ENCODE data around the gene ST6GALNAC1. TPM values are rescaled to one million over a fixed set of nuclear protein-coding genes. Genes with fewer than 3 reads are reported as not detected.

The ST6GALNAC1 gene
- total RNA-seq, 2 experiments from 2014 or later, result 1.8 to 2.5 TPM

GRCh38 chr17:76676629-76677028, 33.1 kb upstream of the ST6GALNAC1 start:
- H3K27ac Mint-ChIP-seq, result no peak overlapping the region
- Histone ChIP-seq H3K27ac (ENCODE audit: low read depth in 1 of 2, low read length in 2 of 2) (no peak overlapping the region), H3K9me3 (ENCODE audit: control insufficient read depth in 1 of 2, insufficient read depth in 1 of 2, low read length in 2 of 2) (no peaks in the 10 kb centered on the region), H3K36me3 (ENCODE audit: insufficient read depth, low read length) (no peaks in the 10 kb centered on the region), H3K27me3 (ENCODE audit: control insufficient read depth in 1 of 2, insufficient read depth in 2 of 2, low read length in 2 of 2) (no peaks in the 10 kb centered on the region), H3K4me3 (ENCODE audit: low read length) (no peak overlapping the region), H3K4me1 (ENCODE audit: insufficient read depth, low read length) (peaks cover 42% of the 10 kb centered on the region)
- ChIA-PET POLR2A (no interaction called here), CTCF (no interaction called here)
- no peaks in the 10 kb centered on the region for H3K9me3 Mint-ChIP-seq
- H3K4me3 Mint-ChIP-seq, result no peak overlapping the region
- no peaks in the 10 kb centered on the region for H3K27me3 Mint-ChIP-seq
- ATAC-seq (ENCODE audit: poor library complexity) (no peak), DNase-seq (no peak)
- TF ChIP-seq, protein P1, sequence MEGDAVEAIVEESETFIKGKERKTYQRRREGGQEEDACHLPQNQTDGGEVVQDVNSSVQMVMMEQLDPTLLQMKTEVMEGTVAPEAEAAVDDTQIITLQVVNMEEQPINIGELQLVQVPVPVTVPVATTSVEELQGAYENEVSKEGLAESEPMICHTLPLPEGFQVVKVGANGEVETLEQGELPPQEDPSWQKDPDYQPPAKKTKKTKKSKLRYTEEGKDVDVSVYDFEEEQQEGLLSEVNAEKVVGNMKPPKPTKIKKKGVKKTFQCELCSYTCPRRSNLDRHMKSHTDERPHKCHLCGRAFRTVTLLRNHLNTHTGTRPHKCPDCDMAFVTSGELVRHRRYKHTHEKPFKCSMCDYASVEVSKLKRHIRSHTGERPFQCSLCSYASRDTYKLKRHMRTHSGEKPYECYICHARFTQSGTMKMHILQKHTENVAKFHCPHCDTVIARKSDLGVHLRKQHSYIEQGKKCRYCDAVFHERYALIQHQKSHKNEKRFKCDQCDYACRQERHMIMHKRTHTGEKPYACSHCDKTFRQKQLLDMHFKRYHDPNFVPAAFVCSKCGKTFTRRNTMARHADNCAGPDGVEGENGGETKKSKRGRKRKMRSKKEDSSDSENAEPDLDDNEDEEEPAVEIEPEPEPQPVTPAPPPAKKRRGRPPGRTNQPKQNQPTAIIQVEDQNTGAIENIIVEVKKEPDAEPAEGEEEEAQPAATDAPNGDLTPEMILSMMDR (IDR thresholded peaks at IDR 0.05), result no peak
- H3K4me1 Mint-ChIP-seq (ENCODE audit: low read depth), result peaks cover 18% of the 10 kb centered on the region
- no peaks in the 10 kb centered on the region for H3K36me3 Mint-ChIP-seq (ENCODE audit: low read depth)
- intact Hi-C loops (cut with DNase I, micrococcal nuclease), result no loop called here

DNA sequence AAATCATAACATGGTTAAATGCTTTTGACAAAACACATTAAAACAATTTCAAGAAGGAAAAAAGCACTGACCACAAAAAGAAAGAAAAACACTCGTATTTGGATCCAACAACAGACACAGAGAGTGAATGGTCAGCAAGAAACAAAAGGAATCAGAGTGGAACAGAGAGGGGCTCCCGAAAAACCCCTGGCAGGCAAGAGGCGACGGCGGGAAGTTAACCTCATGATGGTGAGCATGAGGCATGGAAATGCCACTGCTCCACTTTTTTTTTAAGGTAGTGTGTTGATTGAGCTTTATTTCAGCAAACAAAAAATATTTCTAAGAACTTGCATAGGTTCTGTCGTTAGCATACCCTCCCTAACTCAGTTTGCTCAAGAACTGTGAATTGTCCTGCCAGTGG, 32.1 kb upstream of the ST6GALNAC1 start:
- ChIA-PET POLR2A (no interaction called here), CTCF (interaction anchor here (0.7 kb wide), 1 partner anchor 268 kb away, joined by 5 read pairs; no protein-coding TSS in a partner anchor)
- intact Hi-C loops (cut with DNase I, micrococcal nuclease), result no loop called here
- DNase-seq, result no peak
- ATAC-seq (ENCODE audit: poor library complexity), result no peak
- no peaks in the 10 kb centered on the region for H3K9me3 ChIP-seq (ENCODE audit: control insufficient read depth in 1 of 2, insufficient read depth in 1 of 2, low read length in 2 of 2)
- Mint-ChIP-seq H3K27ac (no peak overlapping the region), H3K9me3 (no peaks in the 10 kb centered on the region), H3K27me3 (no peaks in the 10 kb centered on the region), H3K4me3 (no peak overlapping the region), H3K36me3 (ENCODE audit: low read depth) (no peaks in the 10 kb centered on the region), H3K4me1 (ENCODE audit: low read depth) (peaks cover 21% of the 10 kb centered on the region)
- H3K36me3 ChIP-seq (ENCODE audit: insufficient read depth, low read length), result no peaks in the 10 kb centered on the region
- TF ChIP-seq, protein P1 (IDR thresholded peaks at IDR 0.05), result no peak
- no peaks in the 10 kb centered on the region for H3K27me3 ChIP-seq (ENCODE audit: control insufficient read depth in 1 of 2, insufficient read depth in 2 of 2, low read length in 2 of 2)
- H3K4me3 ChIP-seq (ENCODE audit: low read length), result no peak overlapping the region
- peaks cover 42% of the 10 kb centered on the region for H3K4me1 ChIP-seq (ENCODE audit: insufficient read depth, low read length)
- H3K27ac ChIP-seq (ENCODE audit: low read depth in 1 of 2, low read length in 2 of 2), result no peak overlapping the region

GRCh38 chr17:76674600-76674999, 31.0 kb upstream of the ST6GALNAC1 start:
- ATAC-seq (ENCODE audit: poor library complexity), result no peak
- Histone ChIP-seq H3K27me3 (ENCODE audit: control insufficient read depth in 1 of 2, insufficient read depth in 2 of 2, low read length in 2 of 2) (no peaks in the 10 kb centered on the region), H3K9me3 (ENCODE audit: control insufficient read depth in 1 of 2, insufficient read depth in 1 of 2, low read length in 2 of 2) (no peaks in the 10 kb centered on the region), H3K4me1 (ENCODE audit: insufficient read depth, low read length) (peaks cover 49% of the 10 kb centered on the region), H3K36me3 (ENCODE audit: insufficient read depth, low read length) (no peaks in the 10 kb centered on the region), H3K27ac (ENCODE audit: low read depth in 1 of 2, low read length in 2 of 2) (no peak overlapping the region), H3K4me3 (ENCODE audit: low read length) (no peak overlapping the region)
- DNase-seq, result no peak
- TF ChIP-seq, protein P1 (IDR thresholded peaks at IDR 0.05), result no peak
- Mint-ChIP-seq H3K4me1 (ENCODE audit: low read depth) (peaks cover 32% of the 10 kb centered on the region), H3K27ac (no peak overlapping the region), H3K9me3 (no peaks in the 10 kb centered on the region), H3K36me3 (ENCODE audit: low read depth) (no peaks in the 10 kb centered on the region), H3K4me3 (no peak overlapping the region), H3K27me3 (no peaks in the 10 kb centered on the region)
- POLR2A ChIA-PET, result no interaction called here
- intact Hi-C loops (cut with DNase I, micrococcal nuclease), result loop anchor here (5.0 kb wide), 2 partner anchors 53 to 117 kb away; partner anchors contain the start of genes JMJD6 (in 2 of the 2) and METTL23 (in 2 of the 2)
- CTCF ChIA-PET, result no interaction called here

Data from CD4-positive, alpha-beta T cell (primary cell).